HL-60 (cell line): ENCODE measurements around the gene GPR34.

Experiments
- DNase-seq, 2 experiments: peaks; one replicate each; pipeline ENCODE4 v3.0.0-alpha.2; 2010 to 2020; ENCODE audit warnings: low read depth in 1 of 2, low spot score in 1 of 2
- H3K27ac ChIP-seq: fragments of 250-450 bp; sonication (Bioruptor Pico); replicated peaks from 2 replicates; pipeline ENCODE4 v1.5.1; 2020; ENCODE audit warnings: mild to moderate bottlenecking, moderate library complexity
- H3K27me3 ChIP-seq: fragments of 250-450 bp; sonication (Bioruptor Pico); 2 replicates; pipeline ENCODE4 v1.5.1; 2021; ENCODE audit warnings: mild to moderate bottlenecking, moderate library complexity; ENCODE audit not compliant: insufficient read depth, poor library complexity, severe bottlenecking
- H3K4me3 ChIP-seq: replicated peaks from 2 replicates; pipeline ENCODE4 v1.5.1; 2011; ENCODE audit warnings: mild to moderate bottlenecking, control low read depth, low read length; ENCODE audit not compliant: insufficient read depth
- CTCF ChIP-seq: IDR thresholded peaks from one replicate; pipeline ENCODE4 v1.5.1; 2011; ENCODE audit warnings: low read length, control low read depth, inconsistent platforms; ENCODE audit not compliant: insufficient read depth
- GABPA ChIP-seq: IDR thresholded peaks from 2 replicates; pipeline ENCODE4 v1.6.1; 2012; ENCODE audit warnings: low read depth
- POLR2AphosphoS5 ChIP-seq: IDR thresholded peaks from 2 replicates; pipeline ENCODE4 v1.6.1; 2012; ENCODE audit warnings: low read depth
- REST ChIP-seq: IDR thresholded peaks from 2 replicates; pipeline ENCODE4 v1.6.1; 2012; ENCODE audit warnings: low read depth; ENCODE audit not compliant: insufficient replicate concordance
- SPI1 ChIP-seq: IDR thresholded peaks from 2 replicates; pipeline ENCODE4 v1.6.1; 2012; ENCODE audit warnings: low read depth, mild to moderate bottlenecking, borderline replicate concordance

The GPR34 gene

GRCh38 chrX:41721590-41721989 is 32.8 kb downstream of the GPR34 start:
- no peak for TF ChIP-seq REST
- H3K27me3 ChIP-seq = no peaks in the 10 kb centered on the region
- H3K4me3 ChIP-seq = no peak overlapping the region
- DNase-seq = no peak
- no peak overlapping the region for H3K27ac ChIP-seq

- H3K27me3 ChIP-seq = no peaks in the 10 kb centered on the region
- no peak for TF ChIP-seq REST
- no peak for TF ChIP-seq SPI1
- no peak for TF ChIP-seq GABPA
- no peak for TF ChIP-seq CTCF
Measured at GRCh38 chrX:41722214-41722613, 33.4 kb downstream of the GPR34 start.

GRCh38 chrX:41722816-41723618 is 34.2 kb downstream of the GPR34 start:
- Histone ChIP-seq H3K27ac (peak overlapping the region; percentile 10), H3K27me3 (no peaks in the 10 kb centered on the region), H3K4me3 (no peak overlapping the region)
- no peak for DNase-seq
- TF ChIP-seq POLR2AphosphoS5 = no peak
- TF ChIP-seq GABPA = no peak
- TF ChIP-seq REST = no peak
- no peak for TF ChIP-seq CTCF
- TF ChIP-seq SPI1 = no peak

More at GRCh38 chrX:41722214-41722613, 33.4 kb downstream of the GPR34 start:
- Histone ChIP-seq H3K27ac (no peak overlapping the region), H3K4me3 (no peak overlapping the region)
- no peak for DNase-seq
